Measurements from ENCODE around the gene PRXL2A.

Gene PRXL2A

GRCh38 chr10:80443531-80443974 lies 35.2 kb downstream of the PRXL2A start:
- in situ Hi-C loops (cut with MboI; ENCODE audit: low sequenced_read_pairs) = no loop called here

- in situ Hi-C loops (cut with MboI; ENCODE audit: low sequenced_read_pairs) = no loop called here
Measured at GRCh38 chr10:80444124-80444523, 35.8 kb downstream of the PRXL2A start.

GRCh38 chr10:80444646-80445319 lies 36.4 kb downstream of the PRXL2A start:
- in situ Hi-C loops (cut with MboI; ENCODE audit: low sequenced_read_pairs) = no loop called here

- in situ Hi-C loops (cut with MboI; ENCODE audit: low sequenced_read_pairs) = no loop called here
Measured at GRCh38 chr10:80447436-80448190, 39.3 kb downstream of the PRXL2A start.

- in situ Hi-C loops (cut with MboI; ENCODE audit: low sequenced_read_pairs) = no loop called here
Measured at GRCh38 chr10:80448209-80448942, 40.0 kb downstream of the PRXL2A start.

GRCh38 chr10:80449520-80449919 lies 41.2 kb downstream of the PRXL2A start:
- in situ Hi-C loops (cut with MboI; ENCODE audit: low sequenced_read_pairs) = no loop called here

- in situ Hi-C loops (cut with MboI; ENCODE audit: low sequenced_read_pairs) = loop anchor here (5.0 kb wide), 1 partner anchor 51 kb away; no protein-coding TSS in a partner anchor
Measured at GRCh38 chr10:80451132-80451531, 42.8 kb downstream of the PRXL2A start.

- in situ Hi-C loops (cut with MboI; ENCODE audit: low sequenced_read_pairs) = loop anchor here (5.0 kb wide), 1 partner anchor 50 kb away; no protein-coding TSS in a partner anchor
Measured at GRCh38 chr10:80452069-80452468, 43.7 kb downstream of the PRXL2A start.

- in situ Hi-C loops (cut with MboI; ENCODE audit: low sequenced_read_pairs) = loop anchor here (5.0 kb wide), 1 partner anchor 50 kb away; no protein-coding TSS in a partner anchor
Measured at GRCh38 chr10:80452640-80453039, 44.3 kb downstream of the PRXL2A start.

GRCh38 chr10:80453056-80453841 lies 44.9 kb downstream of the PRXL2A start:
- in situ Hi-C loops (cut with MboI; ENCODE audit: low sequenced_read_pairs) = loop anchor here (5.0 kb wide), 1 partner anchor 49 kb away; no protein-coding TSS in a partner anchor

GRCh38 chr10:80453842-80454512 lies 45.6 kb downstream of the PRXL2A start, which contains the start of gene TSPAN14:
Gene TSPAN14 (plus strand): TSS chr10:80454310. CDS start chr10:80489234, 34,924 bp downstream.
- in situ Hi-C loops (cut with MboI; ENCODE audit: low sequenced_read_pairs) = loop anchor here (5.0 kb wide), 1 partner anchor 48 kb away; no protein-coding TSS in a partner anchor

GRCh38 chr10:80454513-80455460 lies 46.4 kb downstream of the PRXL2A start:
- in situ Hi-C loops (cut with MboI; ENCODE audit: low sequenced_read_pairs) = loop anchor here (5.0 kb wide), 1 partner anchor 48 kb away; no protein-coding TSS in a partner anchor

GRCh38 chr10:80455461-80456349 lies 47.4 kb downstream of the PRXL2A start:
- in situ Hi-C loops (cut with MboI; ENCODE audit: low sequenced_read_pairs) = no loop called here

GRCh38 chr10:80457554-80458262 lies 49.4 kb downstream of the PRXL2A start:
- in situ Hi-C loops (cut with MboI; ENCODE audit: low sequenced_read_pairs) = no loop called here

GRCh38 chr10:80458263-80458625 lies 49.9 kb downstream of the PRXL2A start:
- in situ Hi-C loops (cut with MboI; ENCODE audit: low sequenced_read_pairs) = no loop called here

GRCh38 chr10:80458638-80459037 lies 50.3 kb downstream of the PRXL2A start:
- in situ Hi-C loops (cut with MboI; ENCODE audit: low sequenced_read_pairs) = no loop called here
